Neural progenitor cell (in vitro differentiated cells): ENCODE measurements around the gene RGMB.

Experiments
- EZH2 ChIP-seq: fragments of 200-600 bp; sonication (generic); IDR thresholded peaks from 2 replicates; pipeline ENCODE4 v1.6.1; 2017; ENCODE audit warnings: antibody characterized with exemption, mild to moderate bottlenecking, moderate library complexity
- TF ChIP-seq, protein P1 (sequence below): fragments of 200-600 bp; sonication (generic); IDR thresholded peaks from 2 replicates; pipeline ENCODE4 v1.5.1; 2017; ENCODE audit warnings: antibody characterized with exemption, mild to moderate bottlenecking

GRCh38 chr5:98727686-98728085, 45.8 kb upstream of the RGMB start:
- TF ChIP-seq, protein P1, sequence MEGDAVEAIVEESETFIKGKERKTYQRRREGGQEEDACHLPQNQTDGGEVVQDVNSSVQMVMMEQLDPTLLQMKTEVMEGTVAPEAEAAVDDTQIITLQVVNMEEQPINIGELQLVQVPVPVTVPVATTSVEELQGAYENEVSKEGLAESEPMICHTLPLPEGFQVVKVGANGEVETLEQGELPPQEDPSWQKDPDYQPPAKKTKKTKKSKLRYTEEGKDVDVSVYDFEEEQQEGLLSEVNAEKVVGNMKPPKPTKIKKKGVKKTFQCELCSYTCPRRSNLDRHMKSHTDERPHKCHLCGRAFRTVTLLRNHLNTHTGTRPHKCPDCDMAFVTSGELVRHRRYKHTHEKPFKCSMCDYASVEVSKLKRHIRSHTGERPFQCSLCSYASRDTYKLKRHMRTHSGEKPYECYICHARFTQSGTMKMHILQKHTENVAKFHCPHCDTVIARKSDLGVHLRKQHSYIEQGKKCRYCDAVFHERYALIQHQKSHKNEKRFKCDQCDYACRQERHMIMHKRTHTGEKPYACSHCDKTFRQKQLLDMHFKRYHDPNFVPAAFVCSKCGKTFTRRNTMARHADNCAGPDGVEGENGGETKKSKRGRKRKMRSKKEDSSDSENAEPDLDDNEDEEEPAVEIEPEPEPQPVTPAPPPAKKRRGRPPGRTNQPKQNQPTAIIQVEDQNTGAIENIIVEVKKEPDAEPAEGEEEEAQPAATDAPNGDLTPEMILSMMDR, result no peak
- no peak for TF ChIP-seq EZH2
